PFSK-1 (cell line): Measurements from ENCODE around the gene NKX2-8.

ENCODE experiments used
- FOXP2 ChIP-seq: optimal IDR thresholded peaks from 2 replicates; pipeline ENCODE3; 2011; ENCODE audit warnings: borderline replicate concordance, control low read depth, inconsistent platforms; ENCODE audit not compliant: insufficient read depth; ENCODE audit errors: extremely low read length, extremely low read depth
- POLR2AphosphoS5 ChIP-seq: IDR thresholded peaks from 2 replicates; pipeline ENCODE4 v1.6.1; 2012; ENCODE audit warnings: low read depth, mild to moderate bottlenecking, control low read depth, low read length, moderate library complexity
- SIN3A ChIP-seq: IDR thresholded peaks from 2 replicates; pipeline ENCODE4 v1.6.1; 2012; ENCODE audit warnings: mild to moderate bottlenecking, low read length, moderate library complexity, borderline replicate concordance; ENCODE audit not compliant: insufficient read depth
- TAF1 ChIP-seq: IDR thresholded peaks from 2 replicates; pipeline ENCODE4 v1.6.1; 2012; ENCODE audit warnings: low read length, control low read depth, borderline replicate concordance; ENCODE audit not compliant: insufficient read depth
- TF ChIP-seq, protein P1 (sequence below), 2 experiments: IDR thresholded peaks; 2 replicates each; pipeline versions ENCODE4 v1.6.1 to v1.8.0; 2011 to 2012; ENCODE audit warnings: low read depth in 2 of 2, low read length in 2 of 2, control low read depth in 1 of 2, inconsistent platforms in 1 of 2, mild to moderate bottlenecking in 1 of 2, moderate library complexity in 1 of 2; ENCODE audit not compliant: insufficient read depth in 1 of 2

DNA sequence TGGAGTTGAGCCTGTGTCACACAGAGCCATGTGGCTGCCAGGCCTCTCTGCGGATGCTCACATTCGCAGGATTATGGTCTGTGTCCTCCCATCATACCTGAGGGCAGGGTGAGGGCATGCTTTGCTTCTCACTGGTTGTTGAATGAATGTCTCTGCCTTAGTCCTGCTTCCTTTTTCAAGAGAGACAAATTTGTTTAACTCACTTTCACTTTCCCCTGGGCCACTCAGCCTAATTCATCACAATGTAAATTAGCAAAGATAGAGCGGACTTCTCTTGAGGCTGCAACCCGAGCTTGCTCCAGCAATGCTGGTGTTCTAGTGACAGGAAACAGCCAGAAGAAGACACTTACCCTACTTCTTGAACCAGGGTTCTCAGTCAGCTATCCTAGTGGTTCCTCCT, 43.7 kb upstream of the NKX2-8 start:
- TF ChIP-seq POLR2AphosphoS5 (no peak), SIN3A (no peak), TAF1 (no peak), FOXP2 (no peak)
- TF ChIP-seq, protein P1, sequence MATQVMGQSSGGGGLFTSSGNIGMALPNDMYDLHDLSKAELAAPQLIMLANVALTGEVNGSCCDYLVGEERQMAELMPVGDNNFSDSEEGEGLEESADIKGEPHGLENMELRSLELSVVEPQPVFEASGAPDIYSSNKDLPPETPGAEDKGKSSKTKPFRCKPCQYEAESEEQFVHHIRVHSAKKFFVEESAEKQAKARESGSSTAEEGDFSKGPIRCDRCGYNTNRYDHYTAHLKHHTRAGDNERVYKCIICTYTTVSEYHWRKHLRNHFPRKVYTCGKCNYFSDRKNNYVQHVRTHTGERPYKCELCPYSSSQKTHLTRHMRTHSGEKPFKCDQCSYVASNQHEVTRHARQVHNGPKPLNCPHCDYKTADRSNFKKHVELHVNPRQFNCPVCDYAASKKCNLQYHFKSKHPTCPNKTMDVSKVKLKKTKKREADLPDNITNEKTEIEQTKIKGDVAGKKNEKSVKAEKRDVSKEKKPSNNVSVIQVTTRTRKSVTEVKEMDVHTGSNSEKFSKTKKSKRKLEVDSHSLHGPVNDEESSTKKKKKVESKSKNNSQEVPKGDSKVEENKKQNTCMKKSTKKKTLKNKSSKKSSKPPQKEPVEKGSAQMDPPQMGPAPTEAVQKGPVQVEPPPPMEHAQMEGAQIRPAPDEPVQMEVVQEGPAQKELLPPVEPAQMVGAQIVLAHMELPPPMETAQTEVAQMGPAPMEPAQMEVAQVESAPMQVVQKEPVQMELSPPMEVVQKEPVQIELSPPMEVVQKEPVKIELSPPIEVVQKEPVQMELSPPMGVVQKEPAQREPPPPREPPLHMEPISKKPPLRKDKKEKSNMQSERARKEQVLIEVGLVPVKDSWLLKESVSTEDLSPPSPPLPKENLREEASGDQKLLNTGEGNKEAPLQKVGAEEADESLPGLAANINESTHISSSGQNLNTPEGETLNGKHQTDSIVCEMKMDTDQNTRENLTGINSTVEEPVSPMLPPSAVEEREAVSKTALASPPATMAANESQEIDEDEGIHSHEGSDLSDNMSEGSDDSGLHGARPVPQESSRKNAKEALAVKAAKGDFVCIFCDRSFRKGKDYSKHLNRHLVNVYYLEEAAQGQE (IDR thresholded peaks at IDR 0.05; ENCODE audit: insufficient read depth in 1 of 2, low read depth in 2 of 2, low read length in 2 of 2), result no peak
